Caco-2 (cell line): Measurements from ENCODE around the gene DMKN. TPM values are rescaled to one million over a fixed set of nuclear protein-coding genes. Genes with fewer than 3 reads are reported as not detected.
"Not testable (repeated sequence)": the region's sequence is repeated elsewhere in the genome, so short reads cannot be mapped to it uniquely, and the experiment has no call there.

Source experiments
- BruUV-seq: library from RNA; stranded (reverse); fragments of 400-500 nt; replicated peaks from 2 replicates; lab custom pipeline; 2021; lab: Mats Ljungman, UMichigan
- CTCF ChIA-PET: fragments of 300-600 bp; sonication (Branson Sonifier 250); formaldehyde crosslinking; loops from one replicate; lab custom pipeline; 2022; ENCODE audit warnings: antibody characterized with exemption; lab: Charles Lee
- POLR2A ChIA-PET: fragments of 300-600 bp; sonication (Branson Sonifier 250); formaldehyde crosslinking; loops from one replicate; lab custom pipeline; 2022; ENCODE audit warnings: antibody characterized with exemption; lab: Charles Lee
- DNase-seq, 2 experiments: peaks; one replicate each; pipeline versions ENCODE4 v3.0.0 to v3.0.0-alpha.2; 2020 to 2022
- H3K27me3 ChIP-seq: replicated peaks from 2 replicates; pipeline ENCODE4 v1.6.0; 2011; ENCODE audit warnings: low read length; ENCODE audit not compliant: control insufficient read depth, insufficient read depth
- H3K36me3 ChIP-seq: 2 replicates; pipeline ENCODE4 v1.5.1; 2011; ENCODE audit warnings: low read length; ENCODE audit not compliant: control insufficient read depth, insufficient read depth
- H3K4me1 ChIP-seq: fragments of 250-450 bp; sonication (Bioruptor Pico); 2 replicates; pipeline ENCODE4 v1.5.1; 2020; ENCODE audit warnings: mild to moderate bottlenecking
- H3K4me3 ChIP-seq: 2 replicates; pipeline ENCODE4 v1.5.1; 2011; ENCODE audit warnings: low read depth, mild to moderate bottlenecking, control low read depth, low read length
- H3K9me3 ChIP-seq: fragments of 250-450 bp; sonication (Bioruptor Pico); 2 replicates; pipeline ENCODE4 v1.5.1; 2020; ENCODE audit warnings: mild to moderate bottlenecking, moderate library complexity
- H3K27ac Mint-ChIP-seq: one replicate; pipeline ENCODE4 v1.8.0; 2022; ENCODE audit warnings: mixed read lengths; ENCODE audit not compliant: unreplicated experiment
- H3K27me3 Mint-ChIP-seq: one replicate; pipeline ENCODE4 v1.8.0; 2022; ENCODE audit warnings: mixed read lengths; ENCODE audit not compliant: insufficient read depth, unreplicated experiment
- H3K36me3 Mint-ChIP-seq: one replicate; pipeline ENCODE4 v1.8.0; 2022; ENCODE audit warnings: mild to moderate bottlenecking, mixed read lengths; ENCODE audit not compliant: insufficient read depth, unreplicated experiment
- H3K4me1 Mint-ChIP-seq: one replicate; pipeline ENCODE4 v1.8.0; 2022; ENCODE audit warnings: low read depth, mixed read lengths; ENCODE audit not compliant: unreplicated experiment
- H3K4me3 Mint-ChIP-seq: one replicate; pipeline ENCODE4 v1.8.0; 2022; ENCODE audit warnings: mild to moderate bottlenecking, moderate library complexity, mixed read lengths; ENCODE audit not compliant: unreplicated experiment
- H3K9me3 Mint-ChIP-seq: one replicate; pipeline ENCODE4 v1.8.0; 2022; ENCODE audit warnings: mixed read lengths; ENCODE audit not compliant: unreplicated experiment
- CTCF ChIP-seq, 2 experiments: fragments of 200-600 bp in 1 of 2; IDR thresholded peaks; 1 replicate in 1 of 2; 2 replicates in 1 of 2; pipeline versions ENCODE4 v1.5.1 to v1.8.0; 2011 to 2022; ENCODE audit warnings: antibody characterized with exemption in 1 of 2, control low read depth in 1 of 2, inconsistent platforms in 1 of 2, low read depth in 1 of 2, low read length in 1 of 2, mild to moderate bottlenecking in 1 of 2, moderate library complexity in 1 of 2; ENCODE audit not compliant: insufficient read depth in 1 of 2, severe bottlenecking in 1 of 2, unreplicated experiment in 1 of 2
- intact Hi-C: fragments of 100-400 bp; cut with micrococcal nuclease; formaldehyde crosslinking; loops from one replicate; pipeline ENCODE4 v1.10.0; 2022; ENCODE audit not compliant: unreplicated experiment
- total RNA-seq: library from RNA; stranded (reverse); gene quantifications from 2 replicates; pipeline ENCODE4 v1.2.3, GENCODE V29; 2022

Gene DMKN
- total RNA-seq, 1 experiment from 2014 or later: 341 TPM

DNA sequence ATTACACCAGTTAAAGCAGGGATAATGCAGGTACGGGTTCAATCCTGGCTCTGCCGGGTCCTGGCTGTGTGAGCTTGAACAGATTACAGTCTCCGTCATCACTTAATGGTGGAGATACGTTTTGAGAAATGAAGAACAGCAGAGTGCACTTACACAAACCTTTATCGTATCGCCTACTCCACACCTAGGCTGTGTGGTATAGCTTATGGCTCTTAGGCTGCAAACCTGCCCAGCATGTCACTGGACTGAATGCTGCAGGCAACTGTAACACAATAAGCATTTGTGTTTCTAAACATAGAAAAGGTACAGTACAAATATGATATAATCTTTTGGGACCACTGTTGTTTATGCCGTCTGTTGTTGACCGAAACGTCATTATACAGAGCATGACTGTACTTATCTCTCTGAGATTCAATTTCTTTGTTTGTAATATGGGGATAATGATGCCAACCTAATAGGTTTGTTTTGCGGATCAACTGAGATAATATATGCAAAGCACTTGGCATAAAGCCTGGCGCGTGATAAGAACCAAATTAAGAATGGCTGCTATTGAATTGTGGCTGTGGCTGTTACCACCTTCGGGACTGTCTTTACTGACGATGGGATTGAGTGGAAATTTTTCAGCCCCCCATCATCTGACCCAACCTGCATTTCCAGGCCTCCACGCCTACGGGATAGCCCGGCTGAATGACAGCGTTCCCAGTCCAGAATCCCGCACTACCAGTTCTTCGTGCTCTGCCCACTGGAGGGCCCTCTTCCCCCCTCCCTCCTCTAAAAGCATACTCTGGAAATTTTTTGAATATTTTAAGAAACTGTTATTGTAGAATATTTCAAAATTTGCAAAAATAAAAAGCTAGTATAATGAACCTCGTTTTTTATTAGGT lies 34.4 kb downstream of the DMKN start:
- intact Hi-C loops: no loop called here
- H3K27me3 Mint-ChIP-seq: no peaks in the 10 kb centered on the region
- H3K27ac Mint-ChIP-seq: no peak overlapping the region
- H3K9me3 Mint-ChIP-seq: no peaks in the 10 kb centered on the region
- no peak overlapping the region for H3K4me3 Mint-ChIP-seq
- H3K36me3 Mint-ChIP-seq: no peaks in the 10 kb centered on the region
- Histone ChIP-seq H3K4me1 (no peaks in the 10 kb centered on the region), H3K4me3 (no peak overlapping the region), H3K9me3 (no peaks in the 10 kb centered on the region), H3K36me3 (no peaks in the 10 kb centered on the region), H3K27me3 (no peaks in the 10 kb centered on the region)
- BruUV-seq: no TSS peak
- TF ChIP-seq CTCF (IDR thresholded peaks at IDR 0.05; ENCODE audit: insufficient read depth in 1 of 2, low read depth in 1 of 2, low read length in 1 of 2, severe bottlenecking in 1 of 2, unreplicated experiment in 1 of 2): peak in 1 of 2 experiments; percentile 21
- POLR2A ChIA-PET: no interaction called here
- DNase-seq: peak in 1 of 2 experiments; percentile 38
- H3K4me1 Mint-ChIP-seq: peaks cover 6% of the 10 kb centered on the region
- CTCF ChIA-PET: interaction anchor here (0.6 to 1.5 kb wide), 3 partner anchors 11 to 168 kb away, joined by 3 to 4 read pairs (median 3); no protein-coding TSS in a partner anchor

- POLR2A ChIA-PET: no interaction called here
- Histone ChIP-seq H3K9me3 (no peaks in the 10 kb centered on the region), H3K36me3 (no peaks in the 10 kb centered on the region), H3K4me3 (no peak overlapping the region), H3K4me1 (no peaks in the 10 kb centered on the region; the same call in 1 of the 2 replicates), H3K27me3 (no peaks in the 10 kb centered on the region)
- intact Hi-C loops: no loop called here
- Mint-ChIP-seq H3K27me3 (no peaks in the 10 kb centered on the region), H3K36me3 (no peaks in the 10 kb centered on the region), H3K4me1 (peaks cover 6% of the 10 kb centered on the region), H3K9me3 (no peaks in the 10 kb centered on the region), H3K27ac (no peak overlapping the region), H3K4me3 (no peak overlapping the region)
- CTCF ChIA-PET: no interaction called here
- no TSS peak for BruUV-seq
- DNase-seq: no peak
- TF ChIP-seq CTCF (IDR thresholded peaks at IDR 0.05; ENCODE audit: insufficient read depth in 1 of 2, low read depth in 1 of 2, low read length in 1 of 2, severe bottlenecking in 1 of 2, unreplicated experiment in 1 of 2): peak in 1 of 2 experiments; percentile 26
Measured at GRCh38 chr19:35476149-35476548, 37.3 kb downstream of the DMKN start.

DNA sequence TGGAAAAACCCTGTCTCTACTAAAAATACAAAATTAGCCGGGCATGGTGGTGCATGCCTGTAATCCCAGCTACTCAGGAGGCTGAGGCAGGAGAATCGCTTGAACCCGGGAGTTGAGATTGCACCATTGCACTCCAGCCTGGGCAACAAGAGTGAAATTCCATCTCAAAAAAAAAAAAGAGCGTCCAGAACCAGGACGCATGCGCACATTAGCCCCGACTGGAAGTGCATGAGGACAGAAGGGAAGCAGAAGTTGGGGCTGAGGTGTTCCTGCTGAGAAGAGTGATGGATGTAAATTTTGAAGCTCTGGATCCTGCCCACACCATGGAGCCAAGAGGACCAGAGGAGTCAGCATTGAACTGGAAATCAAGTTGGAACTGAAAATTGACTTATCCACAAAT lies 38.9 kb downstream of the DMKN start:
- H3K9me3 ChIP-seq, H3K4me1 ChIP-seq, CTCF ChIA-PET, POLR2A ChIA-PET, H3K36me3 ChIP-seq, H3K27ac Mint-ChIP-seq, intact Hi-C loops, DNase-seq, H3K4me3 ChIP-seq, H3K4me1 Mint-ChIP-seq, H3K9me3 Mint-ChIP-seq, H3K4me3 Mint-ChIP-seq, H3K36me3 Mint-ChIP-seq, H3K27me3 ChIP-seq, BruUV-seq, H3K27me3 Mint-ChIP-seq: not testable (repeated sequence)
